T-cell (primary cell): ENCODE measurements around the gene CCDC12. TPM values are rescaled to one million over a fixed set of nuclear protein-coding genes. Genes with fewer than 3 reads are reported as not detected.
A peak's percentile ranks its signal among the peaks of the same experiment; 100 is the strongest.

ENCODE experiments used
- ATAC-seq, 4 experiments: fragments of 200-7000 bp in 3 of 4; fragments of 150-1000 bp in 1 of 4; cut with Tn5 transposase; replicated peaks in 1 of 4; 1 replicate in 3 of 4; 2 replicates in 1 of 4; pipeline ENCODE4 v1.10.0; 2021; ENCODE audit warnings: moderate library complexity in 3 of 4, mild to moderate bottlenecking in 2 of 4, moderate number of reproducible peaks in 1 of 4
- CTCF ChIA-PET, 2 donors: fragments of 300-600 bp; sonication (Branson Sonifier 250); formaldehyde crosslinking; loops; one replicate each; lab custom pipeline; 2022; ENCODE audit warnings: antibody characterized with exemption in 2 of 2; lab: Charles Lee
- POLR2A ChIA-PET, 2 donors: fragments of 300-600 bp; sonication (Branson Sonifier 250); formaldehyde crosslinking; loops; one replicate each; lab custom pipeline; 2022; ENCODE audit warnings: antibody characterized with exemption in 2 of 2; lab: Charles Lee
- DNase-seq, 35 experiments: peaks; one replicate each; pipeline versions ENCODE4 v3.0.0 to v3.0.0-alpha.2; 2013 to 2023
- H3K27ac ChIP-seq: one replicate; pipeline ENCODE4 v1.5.1; 2013; ENCODE audit warnings: low read length
- H3K27me3 ChIP-seq, 2 experiments: replicated peaks in 1 of 2; 1 replicate in 1 of 2; 2 replicates in 1 of 2; pipeline versions ENCODE4 v1.6.1 to v1.7.0; 2013; ENCODE audit warnings: low read length in 1 of 2, mixed read lengths in 1 of 2; ENCODE audit not compliant: control insufficient read depth in 2 of 2, insufficient read depth in 2 of 2; ENCODE audit errors: extremely low read depth in 1 of 2
- H3K36me3 ChIP-seq, 2 donors: 1 replicate in 1 of 2; 2 replicates in 1 of 2; pipeline versions ENCODE4 v1.6.1 to v1.7.0; 2013; ENCODE audit warnings: low read length in 1 of 2; ENCODE audit not compliant: control insufficient read depth in 2 of 2, insufficient read depth in 1 of 2; ENCODE audit errors: extremely low read depth in 1 of 2
- H3K4me1 ChIP-seq, 2 experiments: 1 replicate in 1 of 2; 2 replicates in 1 of 2; pipeline versions ENCODE4 v1.6.1 to v1.7.0; 2013; ENCODE audit warnings: low read length in 2 of 2, mixed read lengths in 1 of 2; ENCODE audit not compliant: insufficient read depth in 2 of 2, control insufficient read depth in 1 of 2; ENCODE audit errors: extremely low read depth in 1 of 2
- H3K4me3 ChIP-seq, 2 donors: 1 replicate in 1 of 2; 2 replicates in 1 of 2; pipeline versions ENCODE4 v1.5.1 to v1.7.0; 2013; ENCODE audit warnings: mild to moderate bottlenecking in 2 of 2, low read length in 1 of 2, moderate library complexity in 1 of 2; ENCODE audit not compliant: control insufficient read depth in 1 of 2; ENCODE audit errors: extremely low read depth in 1 of 2
- H3K9me3 ChIP-seq: 2 replicates; pipeline ENCODE4 v1.7.0; 2013
- H3K27ac Mint-ChIP-seq, 2 donors: one replicate each; pipeline ENCODE4 v1.8.0; 2020 to 2021; ENCODE audit warnings: mild to moderate bottlenecking in 2 of 2, mixed read lengths in 2 of 2
- H3K27me3 Mint-ChIP-seq, 2 donors: one replicate each; pipeline ENCODE4 v1.8.0; 2021 to 2022; ENCODE audit warnings: mixed read lengths in 2 of 2
- H3K36me3 Mint-ChIP-seq: one replicate; pipeline ENCODE4 v1.8.0; 2021; ENCODE audit warnings: mixed read lengths
- H3K4me1 Mint-ChIP-seq, 3 donors: one replicate each; pipeline ENCODE4 v1.8.0; 2020 to 2022; ENCODE audit warnings: mixed read lengths in 3 of 3, mild to moderate bottlenecking in 1 of 3
- H3K4me3 Mint-ChIP-seq, 3 donors: one replicate each; pipeline ENCODE4 v1.8.0; 2020 to 2022; ENCODE audit warnings: mild to moderate bottlenecking in 3 of 3, mixed read lengths in 3 of 3, moderate library complexity in 3 of 3
- H3K9me3 Mint-ChIP-seq, 3 donors: one replicate each; pipeline ENCODE4 v1.8.0; 2020 to 2022; ENCODE audit warnings: mixed read lengths in 3 of 3
- WGBS: methylation state at CpG from one replicate; pipeline ENCODE4 v1.1.5; 2013; ENCODE audit warnings: missing lambda C conversion rate; ENCODE audit not compliant: insufficient coverage; 5-methylcytosine and 5-hydroxymethylcytosine counted together
- total RNA-seq, 35 experiments: library from RNA in 6 of 35; stranded (reverse) in 6 of 35; fragments of 120-200 nt in 1 of 35; gene quantifications; one replicate each; pipeline versions ENCODE4 v1.2.1 to v1.2.4 and lab custom pipeline; 2013 to 2026

CCDC12 gene
- total RNA-seq, 5 donors from 2014 or later (not counting 1 experiment from before 2014, with no cell fraction given): 66.5 to 78.4 (median 72.8) TPM

DNA sequence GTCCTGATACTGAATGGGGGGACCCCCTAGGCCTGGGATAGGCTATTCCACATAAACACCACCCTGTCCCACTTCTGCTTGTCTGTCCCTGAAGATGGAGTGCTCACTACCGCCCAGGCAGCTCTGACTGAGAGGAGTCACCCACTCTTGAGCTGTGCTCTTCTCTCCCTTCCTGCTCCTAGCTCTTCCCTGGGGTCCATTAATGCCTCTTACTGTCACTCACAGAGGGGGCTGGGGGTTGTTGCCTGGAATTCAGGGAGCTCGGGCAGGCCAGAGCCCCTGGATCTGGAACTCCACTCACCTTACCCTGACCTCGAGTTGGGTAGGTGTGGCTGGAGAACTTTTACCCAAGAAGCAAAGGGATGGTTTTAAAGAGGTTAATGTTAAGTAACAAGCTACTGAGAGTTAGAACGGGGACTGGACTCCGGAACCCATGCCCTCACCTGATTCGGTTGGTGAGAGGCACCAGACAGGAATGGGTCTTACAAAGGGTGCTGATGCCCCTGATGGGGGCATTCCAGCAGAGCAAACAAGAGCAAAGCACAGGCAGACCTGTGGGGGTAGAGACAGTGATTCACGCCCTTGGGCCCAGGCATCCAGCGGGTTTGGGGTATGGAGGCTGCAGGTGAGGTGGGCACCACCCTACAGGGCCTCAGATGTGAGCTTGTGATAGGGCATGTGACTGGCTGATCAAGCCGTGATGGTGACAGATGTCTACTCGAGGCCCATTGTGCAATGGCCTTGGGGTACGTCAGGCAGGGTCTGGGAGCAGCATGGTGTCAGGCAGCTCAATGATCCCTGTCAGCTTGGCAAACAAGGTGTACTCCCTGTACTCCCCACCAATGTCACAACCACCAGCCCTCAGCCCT lies 8.3 kb upstream of the CCDC12 start:
- peaks cover 0 to 12% of the 10 kb centered on the region in 2 donors for H3K36me3 ChIP-seq
- H3K9me3 ChIP-seq: no peaks in the 10 kb centered on the region
- ATAC-seq (no peak), DNase-seq (no peak)
- H3K4me3 ChIP-seq: no peak overlapping the region
- Mint-ChIP-seq H3K27ac (peak overlapping the region; percentile 82 to 95), H3K36me3 (peaks cover 13% of the 10 kb centered on the region), H3K9me3 (no peaks in the 10 kb centered on the region), H3K4me1 (peaks cover 75 to 90% (median 84%) of the 10 kb centered on the region in 3 donors), H3K4me3 (peak overlapping the region in 1 of 3 donors; percentile 67), H3K27me3 (no peaks in the 10 kb centered on the region)
- CTCF ChIA-PET: no interaction called here
- peaks cover 35 to 98% of the 10 kb centered on the region in 2 experiments for H3K4me1 ChIP-seq
- H3K27ac ChIP-seq: peak overlapping the region; percentile 65
- 98% methylated on average over 5 of the region's 11 CpGs for WGBS
- POLR2A ChIA-PET: no interaction called here
- H3K27me3 ChIP-seq: no peaks in the 10 kb centered on the region

DNA sequence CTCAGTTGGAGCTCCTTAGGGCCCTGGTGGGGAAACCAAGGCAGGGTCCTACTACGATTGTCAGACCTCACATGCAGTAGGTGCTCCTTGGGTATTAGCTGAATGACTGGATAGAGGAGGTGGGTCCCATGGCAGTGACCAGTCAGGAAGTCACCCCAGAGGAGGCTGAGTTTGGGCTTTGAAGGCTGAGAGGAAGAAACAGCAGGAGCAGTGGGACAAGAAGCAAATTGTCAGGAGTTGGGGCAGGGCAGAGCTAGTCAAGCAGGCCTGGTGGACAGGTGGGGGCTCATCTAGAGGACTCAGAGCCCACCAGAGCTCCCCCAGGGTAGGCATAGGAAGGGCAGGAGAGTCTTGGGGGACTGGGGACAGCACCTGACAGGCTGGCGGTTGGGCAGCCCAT lies 6.0 kb upstream of the CCDC12 start:
- no peaks in the 10 kb centered on the region for H3K9me3 Mint-ChIP-seq
- Histone ChIP-seq H3K36me3 (no peaks in the 10 kb centered on the region), H3K27me3 (no peaks in the 10 kb centered on the region), H3K27ac (no peak overlapping the region), H3K4me3 (no peak overlapping the region), H3K4me1 (peaks cover 33 to 93% of the 10 kb centered on the region in 2 experiments), H3K9me3 (no peaks in the 10 kb centered on the region)
- WGBS: 95% methylated on average over 2 of the region's 2 CpGs
- POLR2A ChIA-PET: no interaction called here
- peaks cover 70 to 83% (median 78%) of the 10 kb centered on the region in 3 donors for H3K4me1 Mint-ChIP-seq
- H3K4me3 Mint-ChIP-seq: peak overlapping the region in 1 of 3 donors; percentile 25
- CTCF ChIA-PET: interaction anchor here (0.7 to 1.3 kb wide), 2 partner anchors 16 to 24 kb away, joined by 3 to 6 read pairs; no protein-coding TSS in a partner anchor
- DNase-seq (no peak), ATAC-seq (no peak)
- H3K36me3 Mint-ChIP-seq: peaks cover 6% of the 10 kb centered on the region
- no peaks in the 10 kb centered on the region for H3K27me3 Mint-ChIP-seq
- peak overlapping the region; percentile 84 to 92 for H3K27ac Mint-ChIP-seq

DNA sequence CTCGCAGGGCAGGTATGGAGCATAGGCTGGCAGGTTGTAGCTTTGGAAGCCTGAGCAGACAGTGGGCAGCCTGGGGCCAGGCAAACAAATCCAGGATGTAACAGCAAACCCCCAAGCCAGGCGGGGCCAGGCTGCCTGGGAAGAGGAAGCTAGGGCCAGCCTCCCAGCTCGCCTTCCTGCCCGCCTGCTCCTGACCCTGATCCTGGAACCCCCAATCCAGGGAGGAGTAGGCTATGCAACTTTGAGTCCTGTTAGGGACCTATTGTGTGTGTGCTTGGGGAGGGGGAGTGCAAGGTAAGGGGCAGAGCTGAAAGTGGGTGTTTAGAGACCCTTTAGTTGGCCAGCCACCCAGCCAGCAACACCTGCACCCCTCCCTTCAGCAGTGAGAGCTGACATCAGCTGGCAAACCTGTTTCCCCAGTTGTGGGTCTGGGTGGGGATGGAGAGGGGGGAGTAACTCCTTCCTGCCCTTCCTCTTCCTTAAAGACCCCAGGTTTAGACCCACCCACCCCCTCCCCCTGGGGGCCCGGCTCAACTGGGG lies 5.5 kb upstream of the CCDC12 start:
- H3K36me3 Mint-ChIP-seq: peaks cover 6% of the 10 kb centered on the region
- WGBS: 40% methylated on average over 1 of the region's 5 CpGs
- POLR2A ChIA-PET: no interaction called here

GRCh38 chr3:46979958-46980497 lies 3.5 kb upstream of the CCDC12 start:
- H3K9me3 ChIP-seq: no peaks in the 10 kb centered on the region
- POLR2A ChIA-PET: interaction anchor here in 1 of 2 donors (0.9 kb wide), 1 partner anchor 32 kb away, joined by 3 read pairs; no protein-coding TSS in a partner anchor
- peaks cover 18 to 88% of the 10 kb centered on the region in 2 experiments for H3K4me1 ChIP-seq
- H3K4me3 Mint-ChIP-seq: peak overlapping the region; percentile 81 to 88 (median 87)
- H3K9me3 Mint-ChIP-seq: no peaks in the 10 kb centered on the region
- H3K36me3 Mint-ChIP-seq: peaks cover 6% of the 10 kb centered on the region
- H3K4me3 ChIP-seq: peak overlapping the region; percentile 82 to 91
- CTCF ChIA-PET: interaction anchor here in 1 of 2 donors (1.0 kb wide), 1 partner anchor 183 kb away, joined by 3 read pairs; no protein-coding TSS in a partner anchor
- no peaks in the 10 kb centered on the region for H3K27me3 Mint-ChIP-seq
- H3K27ac ChIP-seq: peak overlapping the region; percentile 36
- H3K36me3 ChIP-seq: no peaks in the 10 kb centered on the region
- under 1% methylated on average over 35 of the region's 40 CpGs for WGBS
- peak in 2 of 35 experiments; percentile 20 to 23 for DNase-seq
- H3K4me1 Mint-ChIP-seq: peaks cover 67 to 74% (median 69%) of the 10 kb centered on the region in 3 donors
- no peaks in the 10 kb centered on the region for H3K27me3 ChIP-seq
- peak overlapping the region; percentile 61 to 72 for H3K27ac Mint-ChIP-seq
- peak in 3 of 4 experiments; percentile 4 to 17 (median 7) for ATAC-seq

More for the DNA sequence above, 5.5 kb upstream of the CCDC12 start:
- Histone ChIP-seq H3K36me3 (no peaks in the 10 kb centered on the region), H3K4me3 (peak overlapping the region; percentile 25 to 32), H3K27ac (peak overlapping the region; percentile 61), H3K9me3 (no peaks in the 10 kb centered on the region), H3K4me1 (peaks cover 30 to 93% of the 10 kb centered on the region in 2 experiments), H3K27me3 (no peaks in the 10 kb centered on the region)
- Mint-ChIP-seq H3K27ac (peak overlapping the region; percentile 74 to 88), H3K9me3 (no peaks in the 10 kb centered on the region), H3K4me3 (peak overlapping the region; percentile 47 to 88 (median 72)), H3K27me3 (no peaks in the 10 kb centered on the region), H3K4me1 (peaks cover 70 to 81% (median 77%) of the 10 kb centered on the region in 3 donors)
- CTCF ChIA-PET: interaction anchor here in 1 of 2 donors (1.3 kb wide), 1 partner anchor 17 kb away, joined by 3 read pairs; no protein-coding TSS in a partner anchor
- ATAC-seq (no peak), DNase-seq (no peak)

- CTCF ChIA-PET: interaction anchor here in 1 of 2 donors (1.0 kb wide), 1 partner anchor 184 kb away, joined by 3 read pairs; no protein-coding TSS in a partner anchor
- Mint-ChIP-seq H3K4me1 (peaks cover 68 to 74% (median 69%) of the 10 kb centered on the region in 3 donors), H3K36me3 (peaks cover 4% of the 10 kb centered on the region), H3K9me3 (no peaks in the 10 kb centered on the region), H3K4me3 (peak within 1 kb of the TSS; percentile 83 to 88 (median 87)), H3K27me3 (no peaks in the 10 kb centered on the region), H3K27ac (peak within 1 kb of the TSS; percentile 93 to 99)
- ATAC-seq (peak; percentile 80 to 83 (median 82)), DNase-seq (peak; percentile 87 to 97 (median 94))
- H3K4me1 ChIP-seq: peaks cover 22 to 88% of the 10 kb centered on the region in 2 experiments
- H3K27me3 ChIP-seq: no peaks in the 10 kb centered on the region
- peak within 1 kb of the TSS; percentile 78 for H3K27ac ChIP-seq
- peak within 1 kb of the TSS; percentile 82 to 91 for H3K4me3 ChIP-seq
- POLR2A ChIA-PET: interaction anchor here in 1 of 2 donors (0.9 kb wide), 1 partner anchor 31 kb away, joined by 3 read pairs; no protein-coding TSS in a partner anchor
- under 1% methylated on average over 61 of the region's 73 CpGs for WGBS
- peaks cover 0 to 5% of the 10 kb centered on the region in 2 donors for H3K36me3 ChIP-seq
- H3K9me3 ChIP-seq: no peaks in the 10 kb centered on the region
Observed at GRCh38 chr3:46978985-46979944, 2.7 kb upstream of the CCDC12 start, which contains the start of gene NBEAL2. TSS of gene NBEAL2 (plus strand) at chr3:46979666. CDS start at chr3:46979862, 196 bp downstream.
